Astrocyte (in vitro differentiated cells and primary cell): ENCODE results near the gene TNKS1BP1.

Experiments
- EZH2 ChIP-seq: IDR thresholded peaks from 2 replicates; pipeline ENCODE4 v1.6.1; 2012; ENCODE audit warnings: mild to moderate bottlenecking, low read length, inconsistent platforms; ENCODE audit not compliant: insufficient read depth
- TF ChIP-seq, protein P1 (sequence below): IDR thresholded peaks from 2 replicates; pipeline ENCODE4 v1.5.1; 2011; ENCODE audit warnings: low read depth, mild to moderate bottlenecking, inconsistent platforms, low read length, moderate library complexity; ENCODE audit not compliant: insufficient read depth

DNA sequence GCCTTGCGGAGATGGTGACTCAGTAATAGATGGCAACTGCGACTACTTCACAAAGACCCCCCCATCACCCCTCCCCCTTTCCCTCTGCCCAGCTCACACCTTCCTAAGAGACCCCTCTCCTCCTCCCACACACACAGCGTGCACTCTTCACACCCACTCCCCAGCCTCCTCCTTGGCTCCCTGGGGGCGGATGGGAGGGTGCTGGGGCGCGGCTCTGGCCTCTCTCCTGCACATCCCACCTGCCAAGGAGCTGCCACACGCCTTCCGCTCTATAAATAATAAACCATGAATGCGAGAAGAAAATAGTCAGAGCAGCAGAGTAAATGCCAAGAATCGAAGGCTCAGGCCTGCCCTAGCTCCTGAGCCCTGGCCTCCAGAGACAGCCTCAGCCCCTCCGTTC is 17.9 kb upstream of the TNKS1BP1 start:
- TF ChIP-seq, protein P1, sequence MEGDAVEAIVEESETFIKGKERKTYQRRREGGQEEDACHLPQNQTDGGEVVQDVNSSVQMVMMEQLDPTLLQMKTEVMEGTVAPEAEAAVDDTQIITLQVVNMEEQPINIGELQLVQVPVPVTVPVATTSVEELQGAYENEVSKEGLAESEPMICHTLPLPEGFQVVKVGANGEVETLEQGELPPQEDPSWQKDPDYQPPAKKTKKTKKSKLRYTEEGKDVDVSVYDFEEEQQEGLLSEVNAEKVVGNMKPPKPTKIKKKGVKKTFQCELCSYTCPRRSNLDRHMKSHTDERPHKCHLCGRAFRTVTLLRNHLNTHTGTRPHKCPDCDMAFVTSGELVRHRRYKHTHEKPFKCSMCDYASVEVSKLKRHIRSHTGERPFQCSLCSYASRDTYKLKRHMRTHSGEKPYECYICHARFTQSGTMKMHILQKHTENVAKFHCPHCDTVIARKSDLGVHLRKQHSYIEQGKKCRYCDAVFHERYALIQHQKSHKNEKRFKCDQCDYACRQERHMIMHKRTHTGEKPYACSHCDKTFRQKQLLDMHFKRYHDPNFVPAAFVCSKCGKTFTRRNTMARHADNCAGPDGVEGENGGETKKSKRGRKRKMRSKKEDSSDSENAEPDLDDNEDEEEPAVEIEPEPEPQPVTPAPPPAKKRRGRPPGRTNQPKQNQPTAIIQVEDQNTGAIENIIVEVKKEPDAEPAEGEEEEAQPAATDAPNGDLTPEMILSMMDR: no peak
- TF ChIP-seq EZH2: no peak
